GM12878 (cell line): ENCODE results near the gene PLXNC1. TPM values are rescaled to one million over a fixed set of nuclear protein-coding genes. Genes with fewer than 3 reads are reported as not detected.
A peak's percentile ranks its signal among the peaks of the same experiment; 100 is the strongest.

Source experiments
- ATF3 ChIP-seq: IDR thresholded peaks from 2 replicates; pipeline ENCODE4 v1.6.1; 2011; ENCODE audit warnings: low read depth, mild to moderate bottlenecking, low read length, moderate library complexity, borderline replicate concordance; ENCODE audit errors: extremely low read depth
- BRCA1 ChIP-seq: IDR thresholded peaks from 2 replicates; pipeline ENCODE4 v1.6.1; 2011; ENCODE audit warnings: low read depth, low read length, improper control_type of control experiment
- CBX5 ChIP-seq: sonication (generic); IDR thresholded peaks from 2 replicates; pipeline ENCODE4 v1.6.1; 2016; ENCODE audit warnings: low read depth, moderate library complexity, mild to moderate bottlenecking, inconsistent platforms
- EP300 ChIP-seq, 2 experiments: fragments of 150-350 bp in 1 of 2; IDR thresholded peaks; 2 replicates each; pipeline ENCODE4 v1.6.1; 2011 to 2012; ENCODE audit warnings: low read depth in 2 of 2, low read length in 2 of 2, borderline replicate concordance in 1 of 2, improper control_type of control experiment in 1 of 2, inconsistent platforms in 1 of 2; ENCODE audit not compliant: control insufficient read depth in 1 of 2
- FOXK2 ChIP-seq: fragments of 450-650 bp; IDR thresholded peaks from 2 replicates; pipeline ENCODE4 v1.6.1; 2017; ENCODE audit warnings: mild to moderate bottlenecking, moderate library complexity
- GABPA ChIP-seq: IDR thresholded peaks from 2 replicates; pipeline ENCODE4 v1.6.1; 2014; ENCODE audit warnings: antibody characterized with exemption, low read depth, mild to moderate bottlenecking, inconsistent platforms
- IKZF1 ChIP-seq: fragments of 450-650 bp; conservative IDR thresholded peaks from 2 replicates; pipeline ENCODE4 v1.6.1; 2017; ENCODE audit warnings: antibody characterized with exemption, mild to moderate bottlenecking
- MXI1 ChIP-seq: fragments of 150-350 bp; IDR thresholded peaks from 2 replicates; pipeline ENCODE4 v1.6.1; 2011; ENCODE audit warnings: low read depth, mild to moderate bottlenecking, inconsistent platforms, low read length, improper control_type of control experiment
- MYC ChIP-seq: IDR thresholded peaks from 2 replicates; pipeline ENCODE4 v1.6.1; 2011; ENCODE audit warnings: mild to moderate bottlenecking, low read length, moderate library complexity, inconsistent platforms; ENCODE audit not compliant: insufficient read depth, insufficient replicate concordance, insufficient read length, severe bottlenecking
- NBN ChIP-seq: fragments of 450-650 bp; IDR thresholded peaks from 2 replicates; pipeline ENCODE4 v1.6.1; 2016
- NFYB ChIP-seq: IDR thresholded peaks from 2 replicates; pipeline ENCODE4 v1.6.1; 2011; ENCODE audit warnings: low read depth, mild to moderate bottlenecking, low read length, improper control_type of control experiment, moderate library complexity; ENCODE audit not compliant: insufficient read depth
- NR2C2 ChIP-seq: IDR thresholded peaks from 2 replicates; pipeline ENCODE4 v1.6.1; 2011; ENCODE audit warnings: borderline replicate concordance, low read depth; ENCODE audit not compliant: control insufficient read depth, insufficient read length
- RB1 ChIP-seq: fragments of 450-650 bp; formaldehyde crosslinking; IDR thresholded peaks from 2 replicates; pipeline ENCODE4 v1.6.1; 2017; ENCODE audit warnings: mild to moderate bottlenecking, borderline replicate concordance
- RBBP5 ChIP-seq: fragments of 200-600 bp; sonication (generic); conservative IDR thresholded peaks from 2 replicates; pipeline ENCODE4 v1.6.1; 2016
- RELB ChIP-seq: fragments of 450-650 bp; IDR thresholded peaks from 2 replicates; pipeline ENCODE4 v1.6.1; 2017; ENCODE audit warnings: low read depth, mild to moderate bottlenecking, moderate library complexity
- RUNX3 ChIP-seq: IDR thresholded peaks from 2 replicates; pipeline ENCODE4 v1.6.1; 2012; ENCODE audit warnings: low read length, inconsistent platforms
- SKIL ChIP-seq: fragments of 450-650 bp; IDR thresholded peaks from 2 replicates; pipeline ENCODE4 v1.6.1; 2017; ENCODE audit warnings: mild to moderate bottlenecking, low read depth, inconsistent platforms; ENCODE audit not compliant: poor library complexity, severe bottlenecking
- SMAD5 ChIP-seq: IDR thresholded peaks from 2 replicates; pipeline ENCODE4 v1.6.1; 2016; ENCODE audit warnings: antibody characterized with exemption, low read depth
- SREBF2 ChIP-seq: IDR thresholded peaks from 2 replicates; pipeline ENCODE4 v1.6.1; 2012; ENCODE audit warnings: mild to moderate bottlenecking, low read length
- TCF3 ChIP-seq: IDR thresholded peaks from 2 replicates; pipeline ENCODE4 v1.6.1; 2012; ENCODE audit warnings: low read depth, mild to moderate bottlenecking, low read length, borderline replicate concordance; ENCODE audit not compliant: insufficient read depth
- TCF7 ChIP-seq: IDR thresholded peaks from 2 replicates; pipeline ENCODE4 v1.6.1; 2014; ENCODE audit warnings: antibody characterized with exemption, borderline replicate concordance
- ZBTB11 ChIP-seq: fragments of 450-650 bp; formaldehyde crosslinking; IDR thresholded peaks from 2 replicates; pipeline ENCODE4 v1.5.0; 2022; ENCODE audit warnings: mild to moderate bottlenecking, missing genetic modification characterization
- polyA plus RNA-seq, 11 experiments: library from polyadenylated mRNA; depleted of rRNA in 4 of 11; unstranded in 6 of 11; stranded (reverse) in 5 of 11; fragments of >200 nt; fragmentation: Nextera tagmentation in 4 of 11; fragmentation: Illumina TruSeq in 1 of 11; extraction: Ambion mirVana in 4 of 11; extraction: Trizol in 1 of 11; gene quantifications; 1 replicate in 1 of 11; 2 replicates in 10 of 11; pipeline versions ENCODE4 v1.2.1 to v1.2.3, GENCODE V29; 2011 to 2016; ENCODE audit warnings: inconsistent platforms in 2 of 11, missing spikeins in 2 of 11, low read depth in 1 of 11
- total RNA-seq, 4 experiments: library from RNA; depleted of rRNA in 3 of 4; stranded (reverse); fragments of >200 nt in 3 of 4; fragmentation: Illumina TruSeq in 1 of 4; extraction: Trizol in 1 of 4; gene quantifications; 2 replicates each; pipeline versions ENCODE4 v1.2.1 to v1.2.3, GENCODE V29; 2013 to 2021

Gene PLXNC1
- total and polyA plus RNA-seq, 10 of the 15 experiments (the other 5 are each of a cell fraction or from before 2014, with no cell fraction given), result 5.2 to 41.2 (median 24.6) TPM

- no peak for TF ChIP-seq ATF3
- no peak for TF ChIP-seq SREBF2
- no peak for TF ChIP-seq BRCA1
- no peak for TF ChIP-seq CBX5
- no peak for TF ChIP-seq NR2C2
- no peak for TF ChIP-seq TCF7
- no peak for TF ChIP-seq FOXK2
- TF ChIP-seq RB1, result no peak
- 0 out of 2 replicates have a peak, but pooled peaks have one; percentile 58 for TF ChIP-seq NBN
- TF ChIP-seq SMAD5, result no peak
- TF ChIP-seq NFYB, result no peak
- no peak for TF ChIP-seq MXI1
- TF ChIP-seq IKZF1, result peak; percentile 59; the same call in 1 of the 2 replicates
- TF ChIP-seq SKIL, result no peak
- no peak for TF ChIP-seq RBBP5
- TF ChIP-seq TCF3, result no peak
- no peak for TF ChIP-seq MYC
- TF ChIP-seq ZBTB11 (CRISPR knock-in tag), result no peak
- peak in 1 of 2 experiments; percentile 54; a peak in 2 of 4 replicates for TF ChIP-seq EP300 (IDR thresholded peaks at IDR 0.05; ENCODE audit: borderline replicate concordance in 1 of 2, control insufficient read depth in 1 of 2, low read depth in 2 of 2, low read length in 2 of 2)
- TF ChIP-seq GABPA, result no peak
- TF ChIP-seq RUNX3, result peak; percentile 27
- peak; percentile 94 for TF ChIP-seq RELB
These were observed 169.8 kb downstream of the PLXNC1 start (continued) for GRCh38 chr12:94318181-94318580.
